ENCODE measurements around the gene C9orf72. TPM values are rescaled to one million over a fixed set of nuclear protein-coding genes. Genes with fewer than 3 reads are reported as not detected.

The C9orf72 gene
- polyA plus RNA-seq, 1 donor (not counting 4 experiments of a cell fraction or from before 2014, with no cell fraction given), result 7.7 TPM

DNA sequence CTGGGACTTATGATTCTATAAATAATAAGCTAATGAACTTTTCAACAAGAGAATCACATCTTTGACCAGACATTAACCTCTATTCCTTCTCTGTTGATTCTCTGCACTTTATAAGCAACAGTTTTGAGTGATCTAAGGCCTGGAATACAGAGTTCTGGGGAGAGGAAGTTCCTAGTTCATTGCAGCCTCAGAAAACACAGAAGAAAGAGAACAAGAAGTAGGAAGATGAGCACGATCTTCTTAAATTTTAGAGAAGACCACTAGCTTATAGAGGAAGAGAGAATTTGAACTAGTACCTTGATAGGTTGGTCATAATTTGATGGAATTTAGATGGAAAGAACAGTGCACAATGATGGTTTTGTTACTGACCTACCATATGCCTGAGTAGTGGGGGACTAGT lies 8.5 kb upstream of the C9orf72 start:
- H4K20me1 ChIP-seq (ENCODE audit: control insufficient read depth, extremely low read depth, insufficient read depth, low read length), result no peaks in the 10 kb centered on the region
- H3K36me3 ChIP-seq (ENCODE audit: control insufficient read depth in 2 of 2, extremely low read depth in 1 of 2, insufficient read depth in 2 of 2, low read length in 2 of 2), result no peaks in the 10 kb centered on the region
- no peak overlapping the region for H3K27ac ChIP-seq (ENCODE audit: control insufficient read depth, insufficient read depth, low read length)
- H3K9me1 ChIP-seq (ENCODE audit: control insufficient read depth, extremely low read depth, insufficient read depth, low read length), result no peaks in the 10 kb centered on the region
- H3K9me3 ChIP-seq (ENCODE audit: control insufficient read depth, low read depth, low read length), result no peaks in the 10 kb centered on the region
- TF ChIP-seq CTCF (optimal IDR thresholded peaks at IDR 0.05 in 1 of 3, IDR thresholded peaks at IDR 0.05 in 1 of 3, conservative IDR thresholded peaks at IDR 0.05 in 1 of 3; ENCODE audit: extremely low read depth in 1 of 3, insufficient read depth in 2 of 3, low read length in 3 of 3) (no peak), EZH2 (IDR thresholded peaks at IDR 0.05; ENCODE audit: low read length) (no peak)
- FAIRE-seq (no peak), DNase-seq (ENCODE audit: low read depth, low spot score) (no peak)
- dilution Hi-C loops (cut with MboI; ENCODE audit: extremely low pct_ligation_motif_present, low sequenced_read_pairs), result no loop called here
- H3K9ac ChIP-seq (ENCODE audit: control insufficient read depth, extremely low read depth, insufficient read depth, low read length), result no peak overlapping the region
- no peak overlapping the region for H2AFZ ChIP-seq (ENCODE audit: control insufficient read depth, low read length)
- H3K4me3 ChIP-seq (ENCODE audit: control insufficient read depth in 2 of 3, extremely low read depth in 1 of 3, insufficient read depth in 2 of 3, low read depth in 1 of 3, low read length in 3 of 3), result no peak overlapping the region
- H3K4me1 ChIP-seq (ENCODE audit: control insufficient read depth, extremely low read depth, insufficient read depth, low read length), result no peaks in the 10 kb centered on the region
- H3K79me2 ChIP-seq (ENCODE audit: control insufficient read depth, insufficient read depth, low read length), result no peaks in the 10 kb centered on the region
- H3K4me2 ChIP-seq (ENCODE audit: control insufficient read depth, extremely low read depth, insufficient read depth, low read depth, low read length), result no peak overlapping the region
- H3K27me3 ChIP-seq (ENCODE audit: control insufficient read depth, extremely low read depth, insufficient read depth, low read length), result peaks cover 2% of the 10 kb centered on the region

DNA sequence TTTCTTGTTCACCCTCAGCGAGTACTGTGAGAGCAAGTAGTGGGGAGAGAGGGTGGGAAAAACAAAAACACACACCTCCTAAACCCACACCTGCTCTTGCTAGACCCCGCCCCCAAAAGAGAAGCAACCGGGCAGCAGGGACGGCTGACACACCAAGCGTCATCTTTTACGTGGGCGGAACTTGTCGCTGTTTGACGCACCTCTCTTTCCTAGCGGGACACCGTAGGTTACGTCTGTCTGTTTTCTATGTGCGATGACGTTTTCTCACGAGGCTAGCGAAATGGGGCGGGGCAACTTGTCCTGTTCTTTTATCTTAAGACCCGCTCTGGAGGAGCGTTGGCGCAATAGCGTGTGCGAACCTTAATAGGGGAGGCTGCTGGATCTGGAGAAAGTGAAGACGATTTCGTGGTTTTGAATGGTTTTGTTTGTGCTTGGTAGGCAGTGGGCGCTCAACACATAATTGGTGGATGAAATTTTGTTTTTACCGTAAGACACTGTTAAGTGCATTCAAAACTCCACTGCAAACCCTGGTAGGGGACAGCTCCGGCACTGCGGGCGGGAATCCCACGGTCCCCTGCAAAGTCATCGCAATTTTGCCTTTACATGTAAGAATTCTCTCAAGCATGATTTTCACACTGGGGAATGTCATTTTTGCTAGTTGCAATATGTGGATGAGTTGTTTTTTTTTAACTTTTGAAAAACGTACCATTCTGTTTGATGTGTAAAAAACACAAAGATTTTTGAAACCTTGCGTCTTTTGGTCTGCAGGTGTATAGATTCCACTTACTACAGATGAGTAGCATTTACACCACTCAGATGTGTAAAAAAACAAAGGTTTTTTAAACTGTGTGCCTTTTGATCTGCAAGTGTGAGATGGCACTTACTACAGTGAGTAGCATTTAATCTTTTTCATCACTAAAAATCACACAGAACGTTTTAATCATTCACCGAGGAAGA lies 631 bp upstream of the C9orf72 start:
- Histone ChIP-seq H4K20me1 (ENCODE audit: control insufficient read depth, extremely low read depth, insufficient read depth, low read length) (no peaks in the 10 kb centered on the region), H3K9me3 (ENCODE audit: control insufficient read depth, low read depth, low read length) (no peaks in the 10 kb centered on the region), H3K36me3 (ENCODE audit: control insufficient read depth in 2 of 2, extremely low read depth in 1 of 2, insufficient read depth in 2 of 2, low read length in 2 of 2) (no peaks in the 10 kb centered on the region), H3K4me3 (ENCODE audit: control insufficient read depth in 2 of 3, extremely low read depth in 1 of 3, insufficient read depth in 2 of 3, low read depth in 1 of 3, low read length in 3 of 3) (peak overlapping the region; percentile 67 to 90 (median 81)), H3K4me2 (ENCODE audit: control insufficient read depth, extremely low read depth, insufficient read depth, low read depth, low read length) (peak overlapping the region; percentile 97), H3K27me3 (ENCODE audit: control insufficient read depth, extremely low read depth, insufficient read depth, low read length) (no peaks in the 10 kb centered on the region), H2AFZ (ENCODE audit: control insufficient read depth, low read length) (peak overlapping the region; percentile 94), H3K4me1 (ENCODE audit: control insufficient read depth, extremely low read depth, insufficient read depth, low read length) (peaks cover 9% of the 10 kb centered on the region), H3K27ac (ENCODE audit: control insufficient read depth, insufficient read depth, low read length) (peak overlapping the region; percentile 83), H3K79me2 (ENCODE audit: control insufficient read depth, insufficient read depth, low read length) (no peaks in the 10 kb centered on the region), H3K9me1 (ENCODE audit: control insufficient read depth, extremely low read depth, insufficient read depth, low read length) (no peaks in the 10 kb centered on the region), H3K9ac (ENCODE audit: control insufficient read depth, extremely low read depth, insufficient read depth, low read length) (peak overlapping the region; percentile 71)
- dilution Hi-C loops (cut with MboI; ENCODE audit: extremely low pct_ligation_motif_present, low sequenced_read_pairs), result no loop called here
- FAIRE-seq (peak; percentile 96), DNase-seq (ENCODE audit: low read depth, low spot score) (peak; percentile 96)
- no peak for TF ChIP-seq CTCF (optimal IDR thresholded peaks at IDR 0.05 in 1 of 3, IDR thresholded peaks at IDR 0.05 in 1 of 3, conservative IDR thresholded peaks at IDR 0.05 in 1 of 3; ENCODE audit: extremely low read depth in 1 of 3, insufficient read depth in 2 of 3, low read length in 3 of 3)
- TF ChIP-seq EZH2 (IDR thresholded peaks at IDR 0.05; ENCODE audit: low read length), result no peak
